ENCODE measurements around the gene TMEM236.

The TMEM236 gene

GRCh38 chr10:17792991-17793390, 41.0 kb downstream of the TMEM236 start:
- H3K4me3 ChIP-seq (ENCODE audit: low read length) = no peak overlapping the region
- TF ChIP-seq CTCF (IDR thresholded peaks at IDR 0.05; ENCODE audit: insufficient read depth, low read depth, low read length, missing control alignments) = no peak
- no peak for DNase-seq (ENCODE audit: low read depth)

- no peak for TF ChIP-seq CTCF (IDR thresholded peaks at IDR 0.05; ENCODE audit: insufficient read depth, low read depth, low read length, missing control alignments)
- no peak overlapping the region for H3K4me3 ChIP-seq (ENCODE audit: low read length)
- no peak for DNase-seq (ENCODE audit: low read depth)
Observed at GRCh38 chr10:17793823-17794644, 42.0 kb downstream of the TMEM236 start.

- no peak for TF ChIP-seq CTCF (IDR thresholded peaks at IDR 0.05; ENCODE audit: insufficient read depth, low read depth, low read length, missing control alignments)
- DNase-seq (ENCODE audit: low read depth) = no peak
- no peak overlapping the region for H3K4me3 ChIP-seq (ENCODE audit: low read length)
Observed at GRCh38 chr10:17795083-17795482, 43.1 kb downstream of the TMEM236 start.

- DNase-seq (ENCODE audit: low read depth) = no peak
- no peak for TF ChIP-seq CTCF (IDR thresholded peaks at IDR 0.05; ENCODE audit: insufficient read depth, low read depth, low read length, missing control alignments)
Observed at GRCh38 chr10:17795813-17796594, 44.0 kb downstream of the TMEM236 start.

GRCh38 chr10:17801507-17801906, 49.5 kb downstream of the TMEM236 start:
- TF ChIP-seq CTCF (IDR thresholded peaks at IDR 0.05; ENCODE audit: insufficient read depth, low read depth, low read length, missing control alignments) = no peak
- H3K4me3 ChIP-seq (ENCODE audit: low read length) = no peak overlapping the region
- no peak for DNase-seq (ENCODE audit: low read depth)

More at GRCh38 chr10:17795813-17796594, 44.0 kb downstream of the TMEM236 start:
- no peak overlapping the region for H3K4me3 ChIP-seq (ENCODE audit: low read length)

GRCh38 chr10:17802350-17802749, 50.3 kb downstream of the TMEM236 start:
- H3K4me3 ChIP-seq (ENCODE audit: low read length) = no peak overlapping the region
- no peak for DNase-seq (ENCODE audit: low read depth)
- TF ChIP-seq CTCF (IDR thresholded peaks at IDR 0.05; ENCODE audit: insufficient read depth, low read depth, low read length, missing control alignments) = no peak

Measured in epithelial cell of esophagus (primary cell).